ENCODE measurements around the gene EPS8L2.

EPS8L2 gene

DNA sequence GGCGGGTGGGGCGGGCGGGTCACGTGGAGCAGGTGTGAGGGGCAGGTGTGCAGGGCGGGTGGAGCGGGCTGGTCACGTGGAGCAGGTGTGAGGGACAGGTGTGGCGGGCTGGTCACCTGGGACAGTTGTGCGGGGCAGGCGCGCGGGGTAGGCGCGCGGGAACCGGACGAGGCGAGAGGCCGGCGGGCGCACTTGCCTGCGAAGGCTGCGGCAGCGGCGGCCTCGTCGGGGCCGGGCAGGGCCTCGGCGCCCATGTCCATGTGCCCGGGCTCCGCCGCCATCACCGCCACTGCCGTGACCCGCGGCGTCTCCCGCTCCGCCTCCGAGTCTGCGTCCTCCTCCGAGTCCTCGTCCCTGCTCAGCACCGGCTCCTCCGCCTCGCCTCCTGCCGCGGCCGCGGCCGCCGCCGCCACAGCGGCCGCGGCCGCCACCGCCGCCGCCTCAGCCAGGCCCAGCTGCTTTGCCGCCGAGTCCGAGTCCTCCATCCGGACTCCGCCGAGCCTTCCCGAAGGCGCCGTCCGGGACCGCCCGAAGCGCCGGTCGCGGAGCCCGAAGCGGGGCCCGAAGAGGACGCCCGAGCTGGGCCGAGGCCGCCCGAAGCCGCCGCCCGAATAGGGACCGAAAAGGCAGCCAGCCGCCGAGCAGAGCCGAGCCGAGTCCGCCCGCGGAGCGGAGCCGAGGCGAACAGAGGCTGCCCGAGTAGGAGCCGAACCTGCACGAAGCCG is 11.3 kb upstream of the EPS8L2 start, which contains the start of gene DEAF1:
DEAF1 (minus strand) TSS at position 660 of the 725 bp plus-strand sequence; CDS start at position 485, 175 bp downstream.
- Histone ChIP-seq H3K36me3 (peaks cover 15% of the 10 kb centered on the region), H3K4me3 (ENCODE audit: low read depth, low read length) (peak within 1 kb of the TSS; percentile 82), H3K9me3 (ENCODE audit: severe bottlenecking) (no peaks in the 10 kb centered on the region), H3K27ac (peak within 1 kb of the TSS; percentile 100), H3K27me3 (ENCODE audit: insufficient read depth, low read depth, severe bottlenecking) (no peaks in the 10 kb centered on the region)
- peak; percentile 98 for DNase-seq
- TF ChIP-seq, protein P1, sequence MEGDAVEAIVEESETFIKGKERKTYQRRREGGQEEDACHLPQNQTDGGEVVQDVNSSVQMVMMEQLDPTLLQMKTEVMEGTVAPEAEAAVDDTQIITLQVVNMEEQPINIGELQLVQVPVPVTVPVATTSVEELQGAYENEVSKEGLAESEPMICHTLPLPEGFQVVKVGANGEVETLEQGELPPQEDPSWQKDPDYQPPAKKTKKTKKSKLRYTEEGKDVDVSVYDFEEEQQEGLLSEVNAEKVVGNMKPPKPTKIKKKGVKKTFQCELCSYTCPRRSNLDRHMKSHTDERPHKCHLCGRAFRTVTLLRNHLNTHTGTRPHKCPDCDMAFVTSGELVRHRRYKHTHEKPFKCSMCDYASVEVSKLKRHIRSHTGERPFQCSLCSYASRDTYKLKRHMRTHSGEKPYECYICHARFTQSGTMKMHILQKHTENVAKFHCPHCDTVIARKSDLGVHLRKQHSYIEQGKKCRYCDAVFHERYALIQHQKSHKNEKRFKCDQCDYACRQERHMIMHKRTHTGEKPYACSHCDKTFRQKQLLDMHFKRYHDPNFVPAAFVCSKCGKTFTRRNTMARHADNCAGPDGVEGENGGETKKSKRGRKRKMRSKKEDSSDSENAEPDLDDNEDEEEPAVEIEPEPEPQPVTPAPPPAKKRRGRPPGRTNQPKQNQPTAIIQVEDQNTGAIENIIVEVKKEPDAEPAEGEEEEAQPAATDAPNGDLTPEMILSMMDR (IDR thresholded peaks at IDR 0.05; ENCODE audit: low read depth, low read length), result no peak

DNA sequence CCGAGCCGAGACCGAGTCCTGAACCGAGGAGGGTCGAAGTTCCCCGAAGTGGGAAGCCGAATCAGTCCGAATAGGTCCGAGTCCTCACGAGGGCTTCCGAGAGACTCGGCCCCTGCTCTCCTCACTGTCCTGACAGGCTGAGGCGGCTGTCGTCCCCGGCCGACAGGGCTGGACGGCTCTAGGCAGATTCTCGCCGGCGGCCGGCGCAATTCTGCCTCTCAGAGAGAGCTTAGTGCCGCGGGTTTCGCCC is 10.8 kb upstream of the EPS8L2 start:
- Histone ChIP-seq H3K27me3 (ENCODE audit: insufficient read depth, low read depth, severe bottlenecking) (no peaks in the 10 kb centered on the region), H3K4me3 (ENCODE audit: low read depth, low read length) (peak overlapping the region; percentile 82), H3K36me3 (peaks cover 13% of the 10 kb centered on the region), H3K27ac (peak overlapping the region; percentile 100), H3K9me3 (ENCODE audit: severe bottlenecking) (no peaks in the 10 kb centered on the region)
- TF ChIP-seq, protein P1 (IDR thresholded peaks at IDR 0.05; ENCODE audit: low read depth, low read length), result no peak
- DNase-seq, result no peak

DNA sequence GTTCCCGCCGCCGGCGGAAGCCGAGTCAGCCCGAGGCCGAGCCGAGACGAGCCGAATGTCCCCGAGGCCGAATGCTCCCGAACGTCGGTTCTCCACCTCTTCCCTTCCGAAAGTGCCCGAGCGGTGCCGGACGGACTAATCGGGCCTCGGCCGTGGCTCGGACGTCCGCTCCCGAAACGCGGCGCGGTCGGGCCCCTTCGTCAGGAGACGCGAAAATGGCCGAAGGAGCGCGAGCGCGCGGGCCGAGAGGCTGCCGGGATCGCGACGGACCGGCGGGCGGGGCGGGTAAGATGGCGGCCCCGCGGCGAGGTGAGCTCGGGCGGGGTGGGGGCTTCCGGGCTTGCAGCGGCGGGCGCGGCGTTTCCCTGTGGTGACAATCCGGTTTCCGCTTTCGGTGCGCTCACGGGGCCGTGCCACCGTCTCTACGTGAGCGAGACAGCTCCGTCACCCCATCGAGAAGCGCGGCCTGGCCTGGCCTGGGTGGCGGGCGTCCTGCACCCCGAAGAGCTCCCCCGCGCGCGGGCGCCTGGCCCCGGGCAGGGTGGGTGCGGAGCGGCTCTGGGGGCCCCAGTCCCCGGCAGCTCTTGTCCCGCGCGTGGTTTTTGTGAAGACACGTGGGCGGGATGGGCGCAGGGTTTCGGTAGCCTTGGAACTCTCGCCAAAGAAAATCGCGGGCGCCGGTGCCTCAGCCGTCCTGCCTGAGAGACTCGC is 10.3 kb upstream of the EPS8L2 start, which contains the start of gene TMEM80:
TMEM80 (plus strand) TSS at position 279 of the 711 bp plus-strand sequence; CDS start at position 291, 12 bp downstream.
- peak; percentile 98 for DNase-seq
- H3K9me3 ChIP-seq (ENCODE audit: severe bottlenecking), result no peaks in the 10 kb centered on the region
- TF ChIP-seq, protein P1 (IDR thresholded peaks at IDR 0.05; ENCODE audit: low read depth, low read length), result no peak
- peak within 1 kb of the TSS; percentile 82 for H3K4me3 ChIP-seq (ENCODE audit: low read depth, low read length)
- H3K36me3 ChIP-seq, result peaks cover 9% of the 10 kb centered on the region
- H3K27ac ChIP-seq, result peak within 1 kb of the TSS; percentile 100
- H3K27me3 ChIP-seq (ENCODE audit: insufficient read depth, low read depth, severe bottlenecking), result no peaks in the 10 kb centered on the region

DNA sequence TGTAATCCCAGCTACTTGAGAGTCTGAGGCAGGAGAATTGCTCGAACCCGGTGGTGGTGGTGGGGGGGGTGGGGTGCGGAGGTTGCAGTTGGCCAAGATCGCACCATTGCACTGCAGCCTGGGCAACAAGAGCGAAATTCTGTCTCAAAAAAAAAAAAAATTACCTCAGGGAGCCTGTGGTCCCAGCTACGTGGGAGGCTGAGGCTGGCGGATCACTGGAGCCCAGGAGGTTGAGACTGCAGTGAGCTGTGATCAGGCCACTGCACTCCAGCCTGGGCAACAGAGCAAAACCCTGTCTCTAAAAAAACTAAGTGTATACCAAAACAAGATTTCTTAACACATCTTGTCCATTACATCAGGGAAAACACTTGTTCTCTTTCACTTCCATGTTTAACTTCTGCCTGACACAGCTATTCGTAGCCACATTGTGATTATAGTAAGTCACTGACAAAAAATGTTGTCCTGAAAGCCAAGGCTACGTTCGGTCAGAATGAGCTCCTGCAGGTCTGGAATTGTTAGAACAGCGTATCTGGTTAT is 9.0 kb upstream of the EPS8L2 start:
- Histone ChIP-seq H3K4me3 (ENCODE audit: low read depth, low read length) (no peak overlapping the region), H3K27ac (no peak overlapping the region)
- DNase-seq, result no peak

DNA sequence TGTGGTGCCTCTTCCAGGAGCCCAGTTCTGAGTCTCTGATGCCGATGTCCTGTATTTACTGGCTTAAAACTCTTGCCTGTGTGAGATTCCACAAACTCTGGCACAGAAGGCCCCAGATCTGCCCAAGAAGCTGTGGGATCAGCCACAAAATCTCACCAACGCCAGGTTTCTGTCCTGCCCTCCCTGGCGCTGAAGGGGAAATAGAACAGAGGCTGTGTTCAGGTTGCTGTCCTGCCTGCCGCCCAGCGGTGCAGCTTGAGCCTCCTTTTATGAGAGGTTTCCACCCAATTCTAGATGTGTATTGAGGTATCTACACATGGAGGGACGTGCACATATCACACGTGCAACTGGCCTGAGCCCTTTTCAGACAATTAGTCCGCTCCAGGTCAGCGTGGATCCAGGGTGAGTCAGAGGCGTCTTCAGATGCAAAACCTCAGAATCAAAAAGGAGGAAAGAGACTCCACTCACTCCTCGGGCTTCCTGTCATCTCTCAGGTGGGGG is 8.2 kb upstream of the EPS8L2 start:
- Histone ChIP-seq H3K27ac (no peak overlapping the region), H3K9me3 (ENCODE audit: severe bottlenecking) (no peaks in the 10 kb centered on the region), H3K4me3 (ENCODE audit: low read depth, low read length) (no peak overlapping the region), H3K27me3 (ENCODE audit: insufficient read depth, low read depth, severe bottlenecking) (no peaks in the 10 kb centered on the region), H3K36me3 (peaks cover 3% of the 10 kb centered on the region)
- TF ChIP-seq, protein P1 (IDR thresholded peaks at IDR 0.05; ENCODE audit: low read depth, low read length), result no peak
- DNase-seq, result no peak

More for the DNA sequence above, 9.0 kb upstream of the EPS8L2 start:
- TF ChIP-seq, protein P1 (IDR thresholded peaks at IDR 0.05; ENCODE audit: low read depth, low read length), result no peak
- no peaks in the 10 kb centered on the region for H3K9me3 ChIP-seq (ENCODE audit: severe bottlenecking)
- H3K27me3 ChIP-seq (ENCODE audit: insufficient read depth, low read depth, severe bottlenecking), result no peaks in the 10 kb centered on the region
- peaks cover 3% of the 10 kb centered on the region for H3K36me3 ChIP-seq

All from WERI-Rb-1 (cell line).